Measurements from ENCODE around the gene COX4I1.

GRCh38 chr16:85781695-85782370 lies 17.7 kb upstream of the COX4I1 start:
- no peak for TF ChIP-seq CTCF (conservative IDR thresholded peaks at IDR 0.05; ENCODE audit: low read depth, low read length)
- TF ChIP-seq EZH2 (IDR thresholded peaks at IDR 0.05; ENCODE audit: borderline replicate concordance, low read depth, low read length, poor library complexity, severe bottlenecking): no peak

Measured in A673 (cell line).